Measurements from ENCODE around the gene AKAP3. TPM values are rescaled to one million over a fixed set of nuclear protein-coding genes. Genes with fewer than 3 reads are reported as not detected.

AKAP3 gene
- total and polyA plus RNA-seq, 2 of the 8 experiments (the other 6 are each of a cell fraction or from before 2014, with no cell fraction given), result 0.54 to 1.0 TPM

- no peaks in the 10 kb centered on the region for H3K9me3 ChIP-seq (ENCODE audit: insufficient read depth in 2 of 2, low read depth in 1 of 2, low read length in 1 of 2)
- H2BK20ac ChIP-seq (ENCODE audit: low read length), result no peak overlapping the region
- H4K8ac ChIP-seq (ENCODE audit: extremely low read depth, insufficient read depth, low read length), result no peak overlapping the region
- no peak overlapping the region for H2BK120ac ChIP-seq (replicated peaks; ENCODE audit: low read depth, low read length)
- no peaks in the 10 kb centered on the region for H3K79me1 ChIP-seq (ENCODE audit: low read depth, low read length)
- H4K91ac ChIP-seq (replicated peaks; ENCODE audit: insufficient read length, low read length), result no peak overlapping the region
- no peak overlapping the region for H2AK5ac ChIP-seq (ENCODE audit: low read depth, low read length)
- H3K23me2 ChIP-seq (ENCODE audit: low read depth, low read length), result no peaks in the 10 kb centered on the region
- H4K20me1 ChIP-seq (replicated peaks in 1 of 2; ENCODE audit: control insufficient read depth in 1 of 2, insufficient read depth in 2 of 2, low read length in 2 of 2), result no peaks in the 10 kb centered on the region
- H3K4me2 ChIP-seq (ENCODE audit: insufficient read depth in 1 of 2, low read depth in 2 of 2, low read length in 2 of 2), result no peak overlapping the region
- H3K27ac ChIP-seq (ENCODE audit: low read depth, low read length), result no peak overlapping the region
- H2BK12ac ChIP-seq (ENCODE audit: low read depth, low read length), result no peak overlapping the region
- no peak overlapping the region for H3K23ac ChIP-seq (ENCODE audit: insufficient read length)
- H3K79me2 ChIP-seq (ENCODE audit: control insufficient read depth in 1 of 2, insufficient read depth in 2 of 2, low read length in 2 of 2), result 0 out of 4 replicates have a peak, but pooled peaks cover 0 to 2% of the 10 kb centered on the region in 2 experiments
- H3K27me3 ChIP-seq (replicated peaks in 1 of 4; ENCODE audit: control insufficient read depth in 3 of 4, extremely low read depth in 1 of 4, insufficient read depth in 3 of 4, low read length in 3 of 4), result no peaks in the 10 kb centered on the region
- H2AFZ ChIP-seq (ENCODE audit: low read length), result no peak overlapping the region
- WGBS, 2 experiments (ENCODE audit: extremely low coverage in 1 of 2, insufficient coverage in 1 of 2, insufficient read length in 1 of 2, insufficient replicate concordance in 2 of 2, low coverage in 1 of 2, low lambda C conversion rate in 2 of 2, missing lambda C conversion rate in 1 of 2), result 86% methylated on average over 3 of the region's 3 CpGs; no CpG with 5 or more reads in 1 of the 2 experiments
- ChIA-PET POLR2A (ENCODE audit: partially characterized antibody) (no interaction called here), CTCF (ENCODE audit: partially characterized antibody) (interaction anchor here (1.5 to 3.8 kb wide), 2 partner anchors 27 to 157 kb away, joined by 4 to 15 read pairs; no protein-coding TSS in a partner anchor)
- DNase-seq (ENCODE audit: low read depth in 1 of 2, low spot score in 2 of 2), result no peak
- no peak overlapping the region for H3K56ac ChIP-seq (replicated peaks; ENCODE audit: insufficient read length, low read depth, low read length)
- no peak overlapping the region for H3K4me3 ChIP-seq (ENCODE audit: extremely low read depth in 1 of 4, insufficient read depth in 2 of 4, low read depth in 3 of 4, low read length in 4 of 4)
- no peak for FAIRE-seq
- H3K36me3 ChIP-seq (ENCODE audit: control insufficient read depth in 2 of 4, insufficient read depth in 4 of 4, low read length in 3 of 4), result peaks cover 0 to 2% (median 0%) of the 10 kb centered on the region in 4 experiments; a peak in 1 of 8 replicates
- H3K4ac ChIP-seq (replicated peaks; ENCODE audit: insufficient read length, low read depth, low read length), result no peak overlapping the region
- no peaks in the 10 kb centered on the region for H3K4me1 ChIP-seq (replicated peaks in 1 of 4; ENCODE audit: control insufficient read depth in 3 of 4, insufficient read depth in 4 of 4, low read length in 3 of 4)
- no peak overlapping the region for H2BK15ac ChIP-seq (ENCODE audit: low read length)
- H3K9ac ChIP-seq (replicated peaks in 1 of 4; ENCODE audit: extremely low read depth in 1 of 4, low read depth in 3 of 4, low read length in 3 of 4), result no peak overlapping the region
- H4K5ac ChIP-seq (ENCODE audit: insufficient read length, low read depth, low read length), result no peak overlapping the region
- no peak overlapping the region for H3K14ac ChIP-seq (ENCODE audit: insufficient read length)
- no peak overlapping the region for H3K18ac ChIP-seq (ENCODE audit: extremely low read depth, low read length)
- H2BK5ac ChIP-seq (ENCODE audit: low read depth, low read length), result no peak overlapping the region
- no peak for TF ChIP-seq SP1 (IDR thresholded peaks at IDR 0.05; ENCODE audit: low read depth, low read length)
- no peak for TF ChIP-seq TBP (IDR thresholded peaks at IDR 0.05; ENCODE audit: low read depth, low read length)
- no peak for TF ChIP-seq KDM4A (IDR thresholded peaks at IDR 0.05; ENCODE audit: low read depth, low read length, severe bottlenecking)
- TF ChIP-seq RFX5 (IDR thresholded peaks at IDR 0.05; ENCODE audit: borderline replicate concordance, low read depth, low read length), result no peak
- TF ChIP-seq RBBP5 (IDR thresholded peaks at IDR 0.05; ENCODE audit: borderline replicate concordance, low read depth, low read length), result no peak
- TF ChIP-seq SIRT6 (IDR thresholded peaks at IDR 0.05; ENCODE audit: low read length), result no peak
- no peak for TF ChIP-seq ASH2L (IDR thresholded peaks at IDR 0.05; ENCODE audit: low read length)
- TF ChIP-seq KDM5A (IDR thresholded peaks at IDR 0.05; ENCODE audit: low read length), result no peak
- TF ChIP-seq EP300 (IDR thresholded peaks at IDR 0.05; ENCODE audit: borderline replicate concordance in 1 of 2, low read depth in 2 of 2, low read length in 2 of 2), result no peak
- TF ChIP-seq TAF1 (IDR thresholded peaks at IDR 0.05; ENCODE audit: low read depth, low read length), result no peak
- TF ChIP-seq, protein P1, sequence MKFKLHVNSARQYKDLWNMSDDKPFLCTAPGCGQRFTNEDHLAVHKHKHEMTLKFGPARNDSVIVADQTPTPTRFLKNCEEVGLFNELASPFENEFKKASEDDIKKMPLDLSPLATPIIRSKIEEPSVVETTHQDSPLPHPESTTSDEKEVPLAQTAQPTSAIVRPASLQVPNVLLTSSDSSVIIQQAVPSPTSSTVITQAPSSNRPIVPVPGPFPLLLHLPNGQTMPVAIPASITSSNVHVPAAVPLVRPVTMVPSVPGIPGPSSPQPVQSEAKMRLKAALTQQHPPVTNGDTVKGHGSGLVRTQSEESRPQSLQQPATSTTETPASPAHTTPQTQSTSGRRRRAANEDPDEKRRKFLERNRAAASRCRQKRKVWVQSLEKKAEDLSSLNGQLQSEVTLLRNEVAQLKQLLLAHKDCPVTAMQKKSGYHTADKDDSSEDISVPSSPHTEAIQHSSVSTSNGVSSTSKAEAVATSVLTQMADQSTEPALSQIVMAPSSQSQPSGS (IDR thresholded peaks at IDR 0.05; ENCODE audit: low read length), result no peak
- no peak for TF ChIP-seq CHD2 (IDR thresholded peaks at IDR 0.05; ENCODE audit: low read length)
- TF ChIP-seq YY1 (IDR thresholded peaks at IDR 0.05; ENCODE audit: low read depth, low read length), result no peak
- no peak for TF ChIP-seq SRF (IDR thresholded peaks at IDR 0.05; ENCODE audit: low read depth, low read length)
Observed at GRCh38 chr12:4607056-4607455, 41.8 kb downstream of the AKAP3 start.
